HepG2 (cell line): Measurements from ENCODE around the gene MRPL20. TPM values are rescaled to one million over a fixed set of nuclear protein-coding genes. Genes with fewer than 3 reads are reported as not detected.

Experiments
- CHCHD3 ChIP-seq: sonication (generic); formaldehyde crosslinking; IDR thresholded peaks from 2 replicates; pipeline ENCODE4 v1.8.0; 2022; ENCODE audit warnings: mild to moderate bottlenecking, missing genetic modification reagents, moderate library complexity
- ETV6 ChIP-seq: sonication (generic); formaldehyde crosslinking; conservative IDR thresholded peaks from 2 replicates; pipeline ENCODE4 v1.4.0; 2020; ENCODE audit warnings: missing genetic modification reagents
- GTF3A ChIP-seq: sonication (generic); formaldehyde crosslinking; conservative IDR thresholded peaks from 2 replicates; pipeline ENCODE4 v1.4.0; 2020; ENCODE audit warnings: mild to moderate bottlenecking, missing genetic modification reagents
- HNRNPL ChIP-seq: fragments of 200-400 bp; formaldehyde crosslinking; IDR thresholded peaks from 2 replicates; pipeline ENCODE4 v1.6.1; 2017; ENCODE audit warnings: mild to moderate bottlenecking, low read depth, low read length
- ISX ChIP-seq: sonication (generic); formaldehyde crosslinking; conservative IDR thresholded peaks from 2 replicates; pipeline ENCODE4 v1.5.0; 2020; ENCODE audit warnings: missing genetic modification reagents
- JUN ChIP-seq: sonication (generic); formaldehyde crosslinking; IDR thresholded peaks from 2 replicates; pipeline ENCODE4 v1.4.0; 2020; ENCODE audit warnings: mild to moderate bottlenecking, missing genetic modification reagents
- KDM2A ChIP-seq: sonication (generic); formaldehyde crosslinking; IDR thresholded peaks from 2 replicates; pipeline ENCODE4 v1.4.0; 2020; ENCODE audit warnings: low read depth, missing genetic modification reagents, borderline replicate concordance
- NR2F1 ChIP-seq, 2 experiments: fragments of 450-650 bp in 1 of 2; formaldehyde crosslinking in 1 of 2; IDR thresholded peaks; 2 replicates each; pipeline versions ENCODE4 v1.5.0 to v1.6.1; 2016 to 2020; ENCODE audit warnings: mild to moderate bottlenecking in 1 of 2, missing compliant biosample characterization in 1 of 2, missing genetic modification reagents in 1 of 2, moderate library complexity in 1 of 2
- PHF20 ChIP-seq: sonication (generic); formaldehyde crosslinking; IDR thresholded peaks from 2 replicates; pipeline ENCODE4 v1.5.0; 2020; ENCODE audit warnings: mild to moderate bottlenecking, missing genetic modification reagents
- RAD21 ChIP-seq: fragments of 450-650 bp; formaldehyde crosslinking; IDR thresholded peaks from 2 replicates; pipeline ENCODE4 v1.5.0; 2020; ENCODE audit warnings: mild to moderate bottlenecking
- TFDP1 ChIP-seq: IDR thresholded peaks from 2 replicates; pipeline ENCODE4 v1.6.1; 2016; ENCODE audit warnings: missing compliant biosample characterization, missing genetic modification reagents, borderline replicate concordance
- ZBTB46 ChIP-seq: sonication (generic); formaldehyde crosslinking; IDR thresholded peaks from 2 replicates; pipeline ENCODE4 v1.4.0; 2020; ENCODE audit warnings: mild to moderate bottlenecking, missing genetic modification reagents, borderline replicate concordance
- ZNF253 ChIP-seq: sonication (generic); formaldehyde crosslinking; IDR thresholded peaks from 2 replicates; pipeline ENCODE4 v1.8.0; 2022; ENCODE audit warnings: mild to moderate bottlenecking, missing genetic modification reagents, borderline replicate concordance
- ZNF333 ChIP-seq: sonication (generic); formaldehyde crosslinking; IDR thresholded peaks from 2 replicates; pipeline ENCODE4 v1.4.0; 2020; ENCODE audit warnings: mild to moderate bottlenecking, missing genetic modification reagents, borderline replicate concordance
- ZNF782 ChIP-seq: sonication (generic); formaldehyde crosslinking; IDR thresholded peaks from 2 replicates; pipeline ENCODE4 v1.4.0; 2020; ENCODE audit warnings: missing genetic modification reagents, mild to moderate bottlenecking, borderline replicate concordance
- polyA plus RNA-seq, 8 experiments: library from polyadenylated mRNA; depleted of rRNA in 3 of 8; stranded (reverse) in 7 of 8; unstranded in 1 of 8; fragments of >200 nt; fragmentation: Illumina TruSeq in 4 of 8; extraction: Trizol in 4 of 8; gene quantifications; 2 replicates each; pipeline versions ENCODE4 v1.2.1 to v1.2.3, GENCODE V29; 2011 to 2016; ENCODE audit warnings: low read depth in 4 of 8, missing spikeins in 1 of 8, mixed read lengths in 1 of 8; ENCODE audit not compliant: insufficient read depth in 1 of 8
- total RNA-seq, 5 experiments: library from RNA; depleted of rRNA; stranded (reverse); fragments of >200 nt; fragmentation: Illumina TruSeq; extraction: Trizol; gene quantifications; 2 replicates each; pipeline ENCODE4 v1.2.3, GENCODE V29; 2016; ENCODE audit warnings: low read depth in 1 of 5
- TF ChIP-seq, protein P1 (sequence below): sonication (generic); formaldehyde crosslinking; conservative IDR thresholded peaks from 2 replicates; pipeline ENCODE4 v1.4.0; 2020; ENCODE audit warnings: missing genetic modification reagents
- TF ChIP-seq, protein P2 (sequence below): sonication (generic); formaldehyde crosslinking; IDR thresholded peaks from 2 replicates; pipeline ENCODE4 v1.9.0; 2021; ENCODE audit warnings: missing genetic modification reagents, borderline replicate concordance
- TF ChIP-seq, protein P3 (sequence below): sonication (generic); formaldehyde crosslinking; IDR thresholded peaks from 2 replicates; pipeline ENCODE4 v1.5.1; 2020; ENCODE audit warnings: mild to moderate bottlenecking, missing genetic modification reagents, borderline replicate concordance

The MRPL20 gene
- total and polyA plus RNA-seq, 2 of the 13 experiments (the other 11 are each of a cell fraction or from before 2014, with no cell fraction given) = 59.2 to 127 TPM

- TF ChIP-seq, protein P1, sequence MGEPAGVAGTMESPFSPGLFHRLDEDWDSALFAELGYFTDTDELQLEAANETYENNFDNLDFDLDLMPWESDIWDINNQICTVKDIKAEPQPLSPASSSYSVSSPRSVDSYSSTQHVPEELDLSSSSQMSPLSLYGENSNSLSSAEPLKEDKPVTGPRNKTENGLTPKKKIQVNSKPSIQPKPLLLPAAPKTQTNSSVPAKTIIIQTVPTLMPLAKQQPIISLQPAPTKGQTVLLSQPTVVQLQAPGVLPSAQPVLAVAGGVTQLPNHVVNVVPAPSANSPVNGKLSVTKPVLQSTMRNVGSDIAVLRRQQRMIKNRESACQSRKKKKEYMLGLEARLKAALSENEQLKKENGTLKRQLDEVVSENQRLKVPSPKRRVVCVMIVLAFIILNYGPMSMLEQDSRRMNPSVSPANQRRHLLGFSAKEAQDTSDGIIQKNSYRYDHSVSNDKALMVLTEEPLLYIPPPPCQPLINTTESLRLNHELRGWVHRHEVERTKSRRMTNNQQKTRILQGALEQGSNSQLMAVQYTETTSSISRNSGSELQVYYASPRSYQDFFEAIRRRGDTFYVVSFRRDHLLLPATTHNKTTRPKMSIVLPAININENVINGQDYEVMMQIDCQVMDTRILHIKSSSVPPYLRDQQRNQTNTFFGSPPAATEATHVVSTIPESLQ (CRISPR knock-in tag) = no peak
- TF ChIP-seq, protein P2, sequence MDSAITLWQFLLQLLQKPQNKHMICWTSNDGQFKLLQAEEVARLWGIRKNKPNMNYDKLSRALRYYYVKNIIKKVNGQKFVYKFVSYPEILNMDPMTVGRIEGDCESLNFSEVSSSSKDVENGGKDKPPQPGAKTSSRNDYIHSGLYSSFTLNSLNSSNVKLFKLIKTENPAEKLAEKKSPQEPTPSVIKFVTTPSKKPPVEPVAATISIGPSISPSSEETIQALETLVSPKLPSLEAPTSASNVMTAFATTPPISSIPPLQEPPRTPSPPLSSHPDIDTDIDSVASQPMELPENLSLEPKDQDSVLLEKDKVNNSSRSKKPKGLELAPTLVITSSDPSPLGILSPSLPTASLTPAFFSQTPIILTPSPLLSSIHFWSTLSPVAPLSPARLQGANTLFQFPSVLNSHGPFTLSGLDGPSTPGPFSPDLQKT (CRISPR knock-in tag) = peak; percentile 54; the same call in 1 of the 2 replicates
- TF ChIP-seq ZNF782 (CRISPR knock-in tag) (peak; percentile 57; the same call in 1 of the 2 replicates), ETV6 (peak; percentile 60; the same call in 1 of the 2 replicates), NR2F1 (CRISPR knock-in tag; IDR thresholded peaks at IDR 0.05) (peak in 1 of 2 experiments; percentile 17; a peak in 1 of 4 replicates), TFDP1 (CRISPR knock-in tag) (peak; percentile 73; the same call in 1 of the 2 replicates), JUN (CRISPR knock-in tag) (peak; percentile 15; the same call in 1 of the 2 replicates), ZNF333 (peak; percentile 18; the same call in 1 of the 2 replicates), HNRNPL (no peak), ZNF253 (CRISPR knock-in tag) (peak; percentile 53; the same call in 1 of the 2 replicates), PHF20 (CRISPR knock-in tag) (peak; percentile 89), ZBTB46 (CRISPR knock-in tag) (no peak), RAD21 (CRISPR knock-in tag) (0 out of 2 replicates have a peak, but pooled peaks have one; percentile 6), CHCHD3 (peak; percentile 35), KDM2A (CRISPR knock-in tag) (peak; percentile 98), GTF3A (CRISPR knock-in tag) (0 out of 2 replicates have a peak, but pooled peaks have one; percentile 53), ISX (CRISPR knock-in tag) (no peak)
- TF ChIP-seq, protein P3, sequence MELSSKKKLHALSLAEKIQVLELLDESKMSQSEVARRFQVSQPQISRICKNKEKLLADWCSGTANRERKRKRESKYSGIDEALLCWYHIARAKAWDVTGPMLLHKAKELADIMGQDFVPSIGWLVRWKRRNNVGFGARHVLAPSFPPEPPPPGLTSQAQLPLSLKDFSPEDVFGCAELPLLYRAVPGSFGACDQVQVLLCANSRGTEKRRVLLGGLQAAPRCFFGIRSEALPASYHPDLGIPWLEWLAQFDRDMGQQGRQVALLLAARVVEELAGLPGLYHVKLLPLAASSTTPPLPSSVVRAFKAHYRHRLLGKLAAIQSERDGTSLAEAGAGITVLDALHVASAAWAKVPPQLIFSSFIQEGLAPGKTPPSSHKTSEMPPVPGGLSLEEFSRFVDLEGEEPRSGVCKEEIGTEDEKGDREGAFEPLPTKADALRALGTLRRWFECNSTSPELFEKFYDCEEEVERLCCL (CRISPR knock-in tag) = no peak; the same call in 1 of the 2 replicates
These were observed 7.8 kb downstream of the MRPL20 start, which contains the start of gene CCNL2 (continued) for GRCh38 chr1:1399187-1399871.
